GM12878 (cell line): ENCODE data around the gene RCN1. TPM values are rescaled to one million over a fixed set of nuclear protein-coding genes. Genes with fewer than 3 reads are reported as not detected.

Experiments used
- ATAC-seq: fragments of 200-7000 bp; cut with Tn5 transposase; 3 replicates; pipeline ENCODE4 v1.9.1; 2020; ENCODE audit warnings: mild to moderate bottlenecking, moderate library complexity
- BruUV-seq: library from RNA; stranded (reverse); fragments of 400-500 nt; replicated peaks from 2 replicates; lab custom pipeline; 2021; lab: Mats Ljungman, UMichigan
- CTCF ChIA-PET: fragments of 300-600 bp; sonication (Branson Sonifier 250); formaldehyde crosslinking; extraction: SDS; loops from one replicate; lab custom pipeline; 2021; ENCODE audit warnings: inconsistent platforms; lab: Yijun Ruan, JAX
- POLR2A ChIA-PET: fragments of 350-600 bp; formaldehyde crosslinking; extraction: SDS; loops from one replicate; lab custom pipeline; 2021; ENCODE audit warnings: inconsistent platforms; lab: Charles Lee
- RAD21 ChIA-PET: fragments of 300-600 bp; sonication (Branson Sonifier 250); formaldehyde crosslinking; loops from one replicate; lab custom pipeline; 2023; ENCODE audit warnings: antibody characterized with exemption; ENCODE audit not compliant: unreplicated experiment; lab: Charles Lee
- SMC1A ChIA-PET: fragments of 300-600 bp; sonication (Branson Sonifier 250); formaldehyde crosslinking; loops from one replicate; lab custom pipeline; 2023; ENCODE audit not compliant: unreplicated experiment, uncharacterized antibody; lab: Charles Lee
- DNase-seq: peaks from one replicate; pipeline ENCODE4 v3.0.0-alpha.2; 2011; ENCODE audit warnings: low read depth, low spot score
- FAIRE-seq: peaks from 3 replicates; lab custom pipeline; 2011; peaks lifted over from hg19 to GRCh38; lab: Jason Lieb, UNC
- H2AFZ ChIP-seq: 2 replicates; pipeline ENCODE4 v1.6.0; 2011; ENCODE audit warnings: low read depth, low read length, control low read depth; ENCODE audit not compliant: control insufficient read depth
- H3K27ac ChIP-seq: 2 replicates; pipeline ENCODE4 v1.5.1; 2011; ENCODE audit warnings: control low read depth; ENCODE audit not compliant: control insufficient read depth, insufficient read depth
- H3K27me3 ChIP-seq, 2 experiments: replicated peaks in 1 of 2; 2 replicates each; pipeline versions ENCODE4 v1.6.0 to v1.6.1; 2011; ENCODE audit warnings: low read length in 1 of 2; ENCODE audit not compliant: control insufficient read depth in 2 of 2, insufficient read depth in 2 of 2
- H3K36me3 ChIP-seq, 2 experiments: 2 replicates each; pipeline ENCODE4 v1.5.1; 2011; ENCODE audit warnings: low read length in 1 of 2; ENCODE audit not compliant: control insufficient read depth in 2 of 2, insufficient read depth in 2 of 2
- H3K4me1 ChIP-seq: 2 replicates; pipeline ENCODE4 v1.6.1; 2011; ENCODE audit warnings: mild to moderate bottlenecking, low read length, moderate library complexity, mixed read lengths; ENCODE audit not compliant: control insufficient read depth, insufficient read depth
- H3K4me2 ChIP-seq: 2 replicates; pipeline ENCODE4 v1.6.0; 2011; ENCODE audit warnings: control low read depth; ENCODE audit not compliant: control insufficient read depth, insufficient read depth
- H3K4me3 ChIP-seq: fragments of 200-600 bp; sonication (generic); 2 replicates; pipeline ENCODE4 v1.5.1; 2016
- H3K79me2 ChIP-seq: 2 replicates; pipeline ENCODE4 v1.6.0; 2011; ENCODE audit warnings: low read length; ENCODE audit not compliant: control insufficient read depth, insufficient read depth
- H3K9ac ChIP-seq: 2 replicates; pipeline ENCODE4 v1.8.0; 2011; ENCODE audit warnings: low read length, control low read depth, mixed read lengths; ENCODE audit not compliant: control insufficient read depth, insufficient read depth
- H3K9me3 ChIP-seq: replicated peaks from 3 replicates; pipeline ENCODE4 v1.5.1; 2011; ENCODE audit warnings: mild to moderate bottlenecking, low read length; ENCODE audit not compliant: control insufficient read depth, insufficient read depth
- H4K20me1 ChIP-seq: 2 replicates; pipeline ENCODE4 v1.6.0; 2011; ENCODE audit not compliant: control insufficient read depth, insufficient read depth
- CBFB ChIP-seq: IDR thresholded peaks from 2 replicates; pipeline ENCODE4 v1.6.1; 2016; ENCODE audit warnings: antibody characterized with exemption, low read depth
- EP300 ChIP-seq, 2 experiments: fragments of 150-350 bp in 1 of 2; IDR thresholded peaks; 2 replicates each; pipeline ENCODE4 v1.6.1; 2011 to 2012; ENCODE audit warnings: low read depth in 2 of 2, low read length in 2 of 2, borderline replicate concordance in 1 of 2, improper control_type of control experiment in 1 of 2, inconsistent platforms in 1 of 2; ENCODE audit not compliant: control insufficient read depth in 1 of 2
- GABPA ChIP-seq: IDR thresholded peaks from 2 replicates; pipeline ENCODE4 v1.6.1; 2014; ENCODE audit warnings: antibody characterized with exemption, low read depth, mild to moderate bottlenecking, inconsistent platforms
- IRF4 ChIP-seq: IDR thresholded peaks from 2 replicates; pipeline ENCODE4 v1.6.1; 2011; ENCODE audit warnings: low read depth, low read length
- NRF1 ChIP-seq: conservative IDR thresholded peaks from 2 replicates; pipeline ENCODE4 v1.6.1; 2011; ENCODE audit warnings: mild to moderate bottlenecking, low read depth, low read length, improper control_type of control experiment
- RB1 ChIP-seq: fragments of 450-650 bp; formaldehyde crosslinking; IDR thresholded peaks from 2 replicates; pipeline ENCODE4 v1.6.1; 2017; ENCODE audit warnings: mild to moderate bottlenecking, borderline replicate concordance
- RBBP5 ChIP-seq: fragments of 200-600 bp; sonication (generic); conservative IDR thresholded peaks from 2 replicates; pipeline ENCODE4 v1.6.1; 2016
- RFX5 ChIP-seq: IDR thresholded peaks from 2 replicates; pipeline ENCODE4 v1.6.1; 2011; ENCODE audit warnings: low read depth, low read length, improper control_type of control experiment
- WGBS: methylation state at CpG from one replicate; pipeline ENCODE4 v1.1.6; 2016; ENCODE audit warnings: low lambda C conversion rate; ENCODE audit not compliant: insufficient replicate concordance, insufficient coverage; ENCODE audit errors: missing lambda C conversion rate; 5-methylcytosine and 5-hydroxymethylcytosine counted together
- in situ Hi-C: fragments of 300-500 bp; cut with MboI; formaldehyde crosslinking; loops from 9 replicates; pipeline ENCODE4 v1.14.3; 2018; ENCODE audit warnings: mixed read lengths
- intact Hi-C: fragments of 100-400 bp; cut with micrococcal nuclease; formaldehyde crosslinking; loops from one replicate; pipeline ENCODE4 v1.14.2; 2022; ENCODE audit not compliant: unreplicated experiment
- polyA plus RNA-seq, 11 experiments: library from polyadenylated mRNA; depleted of rRNA in 4 of 11; unstranded in 6 of 11; stranded (reverse) in 5 of 11; fragments of >200 nt; fragmentation: Nextera tagmentation in 4 of 11; fragmentation: Illumina TruSeq in 1 of 11; extraction: Ambion mirVana in 4 of 11; extraction: Trizol in 1 of 11; gene quantifications; 1 replicate in 1 of 11; 2 replicates in 10 of 11; pipeline versions ENCODE4 v1.2.1 to v1.2.3, GENCODE V29; 2011 to 2016; ENCODE audit warnings: inconsistent platforms in 2 of 11, missing spikeins in 2 of 11, low read depth in 1 of 11
- total RNA-seq, 4 experiments: library from RNA; depleted of rRNA in 3 of 4; stranded (reverse); fragments of >200 nt in 3 of 4; fragmentation: Illumina TruSeq in 1 of 4; extraction: Trizol in 1 of 4; gene quantifications; 2 replicates each; pipeline versions ENCODE4 v1.2.1 to v1.2.3, GENCODE V29; 2013 to 2021
- TF ChIP-seq, protein P1 (sequence below): fragments of 450-650 bp; IDR thresholded peaks from 2 replicates; pipeline ENCODE4 v1.6.1; 2016; ENCODE audit warnings: mild to moderate bottlenecking
- TF ChIP-seq, protein P2 (sequence below): fragments of 450-650 bp; IDR thresholded peaks from 2 replicates; pipeline ENCODE4 v1.6.1; 2018; ENCODE audit warnings: mild to moderate bottlenecking, low read depth, moderate library complexity; ENCODE audit not compliant: partially characterized antibody
- TF ChIP-seq, protein P3 (sequence below): fragments of 450-650 bp; IDR thresholded peaks from 2 replicates; pipeline ENCODE4 v1.6.1; 2017; ENCODE audit warnings: low read depth, mild to moderate bottlenecking, moderate library complexity

RCN1 gene
- total and polyA plus RNA-seq, 10 of the 15 experiments (the other 5 are each of a cell fraction or from before 2014, with no cell fraction given), result 17.6 to 76.7 (median 56.4) TPM

DNA sequence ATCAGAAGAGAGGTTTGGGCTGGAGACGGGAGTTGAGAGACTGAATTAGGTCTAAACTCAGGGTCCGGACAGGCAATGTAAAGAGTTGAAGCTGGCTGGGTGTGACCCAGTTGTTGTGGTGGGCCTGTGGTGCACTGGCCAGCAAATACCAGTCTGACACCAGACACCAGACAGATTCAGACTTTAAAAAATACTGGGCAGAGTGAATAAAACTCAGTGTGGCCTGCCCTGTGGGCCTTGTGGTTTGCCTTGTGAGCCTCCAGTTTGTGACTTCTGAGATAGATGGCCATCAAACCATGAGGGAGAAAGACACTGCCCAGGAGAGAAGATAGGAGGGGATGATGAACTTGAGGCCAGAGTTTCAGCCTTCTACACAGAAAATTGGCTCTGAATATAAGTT, 25.8 kb downstream of the RCN1 start:
- BruUV-seq, result no TSS peak
- DNase-seq, result no peak
- no peaks in the 10 kb centered on the region for H3K36me3 ChIP-seq
- H3K4me3 ChIP-seq, result no peak overlapping the region
- intact Hi-C loops (no loop called here), in situ Hi-C loops (no loop called here)
- no peaks in the 10 kb centered on the region for H3K27me3 ChIP-seq
- H3K27ac ChIP-seq, result no peak overlapping the region
- H3K4me2 ChIP-seq, result no peak overlapping the region
- RAD21 ChIA-PET, result interaction anchor here (0.6 kb wide), 1 partner anchor 1762 kb away, joined by 4 read pairs; no protein-coding TSS in a partner anchor
- no peak for ATAC-seq
- H3K9me3 ChIP-seq, result peaks cover 8% of the 10 kb centered on the region
- FAIRE-seq, result no peak
- H3K9ac ChIP-seq, result no peak overlapping the region
- H2AFZ ChIP-seq, result no peak overlapping the region
- TF ChIP-seq NRF1 (no peak), RFX5 (no peak), RBBP5 (no peak), GABPA (no peak), CBFB (no peak), RB1 (no peak), IRF4 (no peak), EP300 (IDR thresholded peaks at IDR 0.05; ENCODE audit: borderline replicate concordance in 1 of 2, control insufficient read depth in 1 of 2, low read depth in 2 of 2, low read length in 2 of 2) (no peak)
- TF ChIP-seq, protein P1, sequence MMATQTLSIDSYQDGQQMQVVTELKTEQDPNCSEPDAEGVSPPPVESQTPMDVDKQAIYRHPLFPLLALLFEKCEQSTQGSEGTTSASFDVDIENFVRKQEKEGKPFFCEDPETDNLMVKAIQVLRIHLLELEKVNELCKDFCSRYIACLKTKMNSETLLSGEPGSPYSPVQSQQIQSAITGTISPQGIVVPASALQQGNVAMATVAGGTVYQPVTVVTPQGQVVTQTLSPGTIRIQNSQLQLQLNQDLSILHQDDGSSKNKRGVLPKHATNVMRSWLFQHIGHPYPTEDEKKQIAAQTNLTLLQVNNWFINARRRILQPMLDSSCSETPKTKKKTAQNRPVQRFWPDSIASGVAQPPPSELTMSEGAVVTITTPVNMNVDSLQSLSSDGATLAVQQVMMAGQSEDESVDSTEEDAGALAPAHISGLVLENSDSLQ, result no peak
- TF ChIP-seq, protein P2, sequence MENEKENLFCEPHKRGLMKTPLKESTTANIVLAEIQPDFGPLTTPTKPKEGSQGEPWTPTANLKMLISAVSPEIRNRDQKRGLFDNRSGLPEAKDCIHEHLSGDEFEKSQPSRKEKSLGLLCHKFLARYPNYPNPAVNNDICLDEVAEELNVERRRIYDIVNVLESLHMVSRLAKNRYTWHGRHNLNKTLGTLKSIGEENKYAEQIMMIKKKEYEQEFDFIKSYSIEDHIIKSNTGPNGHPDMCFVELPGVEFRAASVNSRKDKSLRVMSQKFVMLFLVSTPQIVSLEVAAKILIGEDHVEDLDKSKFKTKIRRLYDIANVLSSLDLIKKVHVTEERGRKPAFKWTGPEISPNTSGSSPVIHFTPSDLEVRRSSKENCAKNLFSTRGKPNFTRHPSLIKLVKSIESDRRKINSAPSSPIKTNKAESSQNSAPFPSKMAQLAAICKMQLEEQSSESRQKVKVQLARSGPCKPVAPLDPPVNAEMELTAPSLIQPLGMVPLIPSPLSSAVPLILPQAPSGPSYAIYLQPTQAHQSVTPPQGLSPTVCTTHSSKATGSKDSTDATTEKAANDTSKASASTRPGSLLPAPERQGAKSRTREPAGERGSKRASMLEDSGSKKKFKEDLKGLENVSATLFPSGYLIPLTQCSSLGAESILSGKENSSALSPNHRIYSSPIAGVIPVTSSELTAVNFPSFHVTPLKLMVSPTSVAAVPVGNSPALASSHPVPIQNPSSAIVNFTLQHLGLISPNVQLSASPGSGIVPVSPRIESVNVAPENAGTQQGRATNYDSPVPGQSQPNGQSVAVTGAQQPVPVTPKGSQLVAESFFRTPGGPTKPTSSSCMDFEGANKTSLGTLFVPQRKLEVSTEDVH, result no peak
- TF ChIP-seq, protein P3, sequence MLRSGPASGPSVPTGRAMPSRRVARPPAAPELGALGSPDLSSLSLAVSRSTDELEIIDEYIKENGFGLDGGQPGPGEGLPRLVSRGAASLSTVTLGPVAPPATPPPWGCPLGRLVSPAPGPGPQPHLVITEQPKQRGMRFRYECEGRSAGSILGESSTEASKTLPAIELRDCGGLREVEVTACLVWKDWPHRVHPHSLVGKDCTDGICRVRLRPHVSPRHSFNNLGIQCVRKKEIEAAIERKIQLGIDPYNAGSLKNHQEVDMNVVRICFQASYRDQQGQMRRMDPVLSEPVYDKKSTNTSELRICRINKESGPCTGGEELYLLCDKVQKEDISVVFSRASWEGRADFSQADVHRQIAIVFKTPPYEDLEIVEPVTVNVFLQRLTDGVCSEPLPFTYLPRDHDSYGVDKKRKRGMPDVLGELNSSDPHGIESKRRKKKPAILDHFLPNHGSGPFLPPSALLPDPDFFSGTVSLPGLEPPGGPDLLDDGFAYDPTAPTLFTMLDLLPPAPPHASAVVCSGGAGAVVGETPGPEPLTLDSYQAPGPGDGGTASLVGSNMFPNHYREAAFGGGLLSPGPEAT, result no peak
- WGBS, result 98% methylated on average over 2 of the region's 2 CpGs
- CTCF ChIA-PET, result no interaction called here
- no peaks in the 10 kb centered on the region for H4K20me1 ChIP-seq
- H3K4me1 ChIP-seq, result peaks cover 7% of the 10 kb centered on the region
- POLR2A ChIA-PET, result no interaction called here
- H3K79me2 ChIP-seq, result no peaks in the 10 kb centered on the region
- SMC1A ChIA-PET, result interaction anchor here (1.8 kb wide), 1 partner anchor 10 kb away, joined by 4 read pairs; no protein-coding TSS in a partner anchor
